CD4-positive, alpha-beta T cell (primary cell): ENCODE measurements around the gene SLC22A7. TPM values are rescaled to one million over a fixed set of nuclear protein-coding genes. Genes with fewer than 3 reads are reported as not detected.
A peak's percentile ranks its signal among the peaks of the same experiment; 100 is the strongest.
"Not testable (repeated sequence)": the region's sequence is repeated elsewhere in the genome, so short reads cannot be mapped to it uniquely, and the experiment has no call there.

Experiments used
- ATAC-seq: fragments of 200-7000 bp; cut with Tn5 transposase; one replicate; pipeline ENCODE4 v1.10.0; 2022; ENCODE audit warnings: mild to moderate bottlenecking; ENCODE audit not compliant: poor library complexity
- CTCF ChIA-PET: fragments of 350-600 bp; sonication (Branson Sonifier 250); formaldehyde crosslinking; loops from one replicate; lab custom pipeline; 2021; ENCODE audit warnings: antibody characterized with exemption, inconsistent platforms; lab: Charles Lee
- POLR2A ChIA-PET: fragments of 350-600 bp; sonication (Branson Sonifier 250); formaldehyde crosslinking; loops from one replicate; lab custom pipeline; 2021; ENCODE audit warnings: antibody characterized with exemption, inconsistent platforms; lab: Charles Lee
- DNase-seq, 14 experiments: peaks; one replicate each; pipeline ENCODE4 v3.0.0-alpha.2; 2013 to 2020; ENCODE audit warnings: mixed read lengths in 2 of 14
- H3K27ac ChIP-seq, 2 donors: one replicate each; pipeline versions ENCODE4 v1.5.1 to v1.7.0; 2013; ENCODE audit warnings: low read length in 2 of 2, low read depth in 1 of 2, mild to moderate bottlenecking in 1 of 2
- H3K27me3 ChIP-seq, 2 experiments: 1 replicate in 1 of 2; 2 replicates in 1 of 2; pipeline versions ENCODE4 v1.6.1 to v1.7.0; 2013; ENCODE audit warnings: low read length in 2 of 2, control low read depth in 1 of 2, mild to moderate bottlenecking in 1 of 2, moderate library complexity in 1 of 2; ENCODE audit not compliant: insufficient read depth in 2 of 2, control insufficient read depth in 1 of 2
- H3K36me3 ChIP-seq: one replicate; pipeline ENCODE4 v1.6.1; 2013; ENCODE audit warnings: low read length, control low read depth; ENCODE audit not compliant: insufficient read depth
- H3K4me1 ChIP-seq: one replicate; pipeline ENCODE4 v1.6.1; 2013; ENCODE audit warnings: low read length, control low read depth; ENCODE audit not compliant: insufficient read depth
- H3K4me3 ChIP-seq: one replicate; pipeline ENCODE4 v1.5.1; 2013; ENCODE audit warnings: mild to moderate bottlenecking, low read length, moderate library complexity
- H3K9me3 ChIP-seq, 2 experiments: 1 replicate in 1 of 2; 2 replicates in 1 of 2; pipeline versions ENCODE4 v1.6.1 to v1.7.0; 2013; ENCODE audit warnings: low read length in 2 of 2, mild to moderate bottlenecking in 2 of 2, control low read depth in 1 of 2, moderate library complexity in 1 of 2; ENCODE audit not compliant: control insufficient read depth in 1 of 2, insufficient read depth in 1 of 2
- H3K27ac Mint-ChIP-seq: one replicate; pipeline ENCODE4 v1.8.0; 2020; ENCODE audit warnings: mixed read lengths
- H3K27me3 Mint-ChIP-seq: one replicate; pipeline ENCODE4 v1.8.0; 2021; ENCODE audit warnings: mixed read lengths
- H3K36me3 Mint-ChIP-seq: one replicate; pipeline ENCODE4 v1.8.0; 2021; ENCODE audit warnings: low read depth, mixed read lengths
- H3K4me1 Mint-ChIP-seq: one replicate; pipeline ENCODE4 v1.8.0; 2021; ENCODE audit warnings: low read depth, mixed read lengths
- H3K4me3 Mint-ChIP-seq: one replicate; pipeline ENCODE4 v1.8.0; 2020; ENCODE audit warnings: mild to moderate bottlenecking, mixed read lengths
- H3K9me3 Mint-ChIP-seq: one replicate; pipeline ENCODE4 v1.8.0; 2020; ENCODE audit warnings: mixed read lengths
- intact Hi-C, 2 experiments: fragments of 100-400 bp; cut with DNase I in 1 of 2; cut with micrococcal nuclease in 1 of 2; formaldehyde crosslinking; loops; one replicate each; pipeline versions ENCODE4 v1.15.1 to v1.9.0; 2023 to 2025; cut with DNase I, micrococcal nuclease
- total RNA-seq, 174 experiments: library from RNA in 2 of 174; stranded (reverse) in 2 of 174; gene quantifications; one replicate each; pipeline ENCODE4 v1.2.3 and lab custom pipeline; 2021 to 2026
- TF ChIP-seq, protein P1 (sequence below): fragments of 200-600 bp; IDR thresholded peaks from one replicate; pipeline ENCODE4 v1.8.0; 2022; ENCODE audit warnings: antibody characterized with exemption, mild to moderate bottlenecking

SLC22A7 gene
- total RNA-seq, 2 experiments from 2014 or later = not detected

DNA sequence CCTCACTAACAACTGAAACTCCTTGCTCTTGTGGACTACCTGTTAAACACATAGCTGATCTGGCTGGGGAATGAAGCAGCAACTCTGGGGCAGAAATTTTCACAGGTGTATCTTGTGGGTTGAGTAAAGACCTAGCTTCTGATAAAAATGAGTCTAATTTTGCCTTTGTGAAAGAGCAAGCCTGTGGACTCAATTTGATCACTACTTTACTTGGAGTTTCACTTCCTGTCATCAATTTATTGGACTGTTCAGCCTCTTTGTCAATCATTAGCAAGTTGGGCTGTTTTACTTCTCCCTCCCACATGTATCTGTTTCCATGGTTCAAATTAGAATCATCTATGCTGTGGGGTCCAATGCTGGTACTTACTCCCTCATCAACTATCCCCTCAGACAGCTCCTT lies 40.2 kb downstream of the SLC22A7 start:
- H3K4me3 ChIP-seq = no peak overlapping the region
- no peaks in the 10 kb centered on the region for H3K9me3 Mint-ChIP-seq
- H3K36me3 ChIP-seq = peaks cover 63% of the 10 kb centered on the region
- H3K4me1 Mint-ChIP-seq = peaks cover 9% of the 10 kb centered on the region
- intact Hi-C loops = loop anchor here in 1 of 2 experiments (5.0 to 10.0 kb wide), 2 partner anchors 71 to 433 kb away; no protein-coding TSS in a partner anchor
- TF ChIP-seq, protein P1, sequence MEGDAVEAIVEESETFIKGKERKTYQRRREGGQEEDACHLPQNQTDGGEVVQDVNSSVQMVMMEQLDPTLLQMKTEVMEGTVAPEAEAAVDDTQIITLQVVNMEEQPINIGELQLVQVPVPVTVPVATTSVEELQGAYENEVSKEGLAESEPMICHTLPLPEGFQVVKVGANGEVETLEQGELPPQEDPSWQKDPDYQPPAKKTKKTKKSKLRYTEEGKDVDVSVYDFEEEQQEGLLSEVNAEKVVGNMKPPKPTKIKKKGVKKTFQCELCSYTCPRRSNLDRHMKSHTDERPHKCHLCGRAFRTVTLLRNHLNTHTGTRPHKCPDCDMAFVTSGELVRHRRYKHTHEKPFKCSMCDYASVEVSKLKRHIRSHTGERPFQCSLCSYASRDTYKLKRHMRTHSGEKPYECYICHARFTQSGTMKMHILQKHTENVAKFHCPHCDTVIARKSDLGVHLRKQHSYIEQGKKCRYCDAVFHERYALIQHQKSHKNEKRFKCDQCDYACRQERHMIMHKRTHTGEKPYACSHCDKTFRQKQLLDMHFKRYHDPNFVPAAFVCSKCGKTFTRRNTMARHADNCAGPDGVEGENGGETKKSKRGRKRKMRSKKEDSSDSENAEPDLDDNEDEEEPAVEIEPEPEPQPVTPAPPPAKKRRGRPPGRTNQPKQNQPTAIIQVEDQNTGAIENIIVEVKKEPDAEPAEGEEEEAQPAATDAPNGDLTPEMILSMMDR = no peak
- H3K4me3 Mint-ChIP-seq = no peak overlapping the region
- no peaks in the 10 kb centered on the region for H3K9me3 ChIP-seq
- ATAC-seq (no peak), DNase-seq (no peak)
- CTCF ChIA-PET = no interaction called here
- peaks cover 81% of the 10 kb centered on the region for H3K36me3 Mint-ChIP-seq
- H3K4me1 ChIP-seq = no peaks in the 10 kb centered on the region
- H3K27ac ChIP-seq = no peak overlapping the region
- no peaks in the 10 kb centered on the region for H3K27me3 Mint-ChIP-seq
- H3K27me3 ChIP-seq = no peaks in the 10 kb centered on the region
- POLR2A ChIA-PET = interaction anchor here (1.0 kb wide), 1 partner anchor 31 kb away, joined by 4 read pairs; the partner anchor contains the start of gene ZNF318
- H3K27ac Mint-ChIP-seq = peak overlapping the region; percentile 2

DNA sequence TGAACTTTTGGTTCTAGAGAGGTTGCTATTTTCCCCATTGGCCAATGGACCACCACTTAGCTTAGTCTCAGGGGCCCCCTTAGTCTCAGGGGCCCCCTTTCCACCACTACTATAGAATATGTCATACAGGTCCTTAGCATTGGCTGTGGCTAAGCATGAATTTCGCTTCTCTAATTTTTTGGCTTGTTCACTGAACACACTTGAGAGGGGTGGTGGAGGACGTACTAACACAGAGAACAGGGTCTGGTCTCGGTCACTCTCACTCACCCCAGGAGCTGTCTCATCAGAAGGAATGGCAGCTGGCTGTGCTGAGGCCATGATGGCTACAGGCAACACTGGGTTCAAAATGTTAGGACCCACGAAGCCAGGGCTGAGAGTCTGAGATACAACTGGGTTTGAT lies 41.1 kb downstream of the SLC22A7 start:
- intact Hi-C loops = loop anchor here in 1 of 2 experiments (5.0 to 10.0 kb wide), 2 partner anchors 72 to 434 kb away; no protein-coding TSS in a partner anchor

DNA sequence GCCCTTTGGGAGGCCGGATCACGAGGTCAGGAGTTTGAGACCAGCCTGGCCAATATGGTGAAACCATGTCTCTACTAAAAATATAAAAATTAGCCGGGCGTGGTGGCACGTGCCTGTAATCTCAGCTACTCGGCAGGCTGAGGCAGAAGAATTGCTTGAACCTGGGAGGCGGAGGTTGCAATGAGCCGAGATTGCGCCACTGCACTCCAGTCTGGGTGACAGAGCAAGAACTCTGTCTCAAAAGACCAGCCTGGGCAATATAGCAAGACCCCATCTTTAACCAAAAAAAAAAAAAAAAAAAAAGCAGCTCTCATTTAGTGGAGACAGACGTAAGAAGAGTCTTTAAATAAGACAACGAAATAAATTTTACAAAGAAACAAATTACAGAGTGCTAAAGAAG lies 48.2 kb downstream of the SLC22A7 start:
- H3K4me3 ChIP-seq, H3K27me3 ChIP-seq, H3K9me3 Mint-ChIP-seq, H3K9me3 ChIP-seq, H3K4me1 ChIP-seq, H3K4me3 Mint-ChIP-seq, POLR2A ChIA-PET, H3K27me3 Mint-ChIP-seq, ATAC-seq, DNase-seq, H3K4me1 Mint-ChIP-seq, H3K27ac Mint-ChIP-seq, H3K27ac ChIP-seq: not testable (repeated sequence)
- CTCF ChIA-PET = interaction anchor here (0.7 kb wide), 1 partner anchor 189 kb away, joined by 3 read pairs; no protein-coding TSS in a partner anchor
- peaks cover 64% of the 10 kb centered on the region for H3K36me3 ChIP-seq
- H3K36me3 Mint-ChIP-seq = peaks cover 48% of the 10 kb centered on the region
- intact Hi-C loops = loop anchor here in 1 of 2 experiments (10.0 kb wide), 1 partner anchor 51 kb away; the partner anchor contains the start of gene SLC22A7

More for the DNA sequence above, 41.1 kb downstream of the SLC22A7 start:
- TF ChIP-seq, protein P1 = no peak
- DNase-seq (no peak), ATAC-seq (no peak)
- Mint-ChIP-seq H3K4me3 (no peak overlapping the region), H3K27ac (peak overlapping the region; percentile 2), H3K27me3 (no peaks in the 10 kb centered on the region), H3K36me3 (peaks cover 87% of the 10 kb centered on the region), H3K4me1 (peaks cover 9% of the 10 kb centered on the region), H3K9me3 (no peaks in the 10 kb centered on the region)
- ChIA-PET POLR2A (interaction anchor here (0.7 kb wide), 1 partner anchor 284 kb away, joined by 4 read pairs; no protein-coding TSS in a partner anchor), CTCF (interaction anchor here (1.1 kb wide), 1 partner anchor 59 kb away, joined by 3 read pairs; no protein-coding TSS in a partner anchor)
- H3K9me3 ChIP-seq = no peaks in the 10 kb centered on the region
- H3K36me3 ChIP-seq = peaks cover 64% of the 10 kb centered on the region
- no peak overlapping the region for H3K27ac ChIP-seq
- no peaks in the 10 kb centered on the region for H3K4me1 ChIP-seq
- H3K4me3 ChIP-seq = no peak overlapping the region
- H3K27me3 ChIP-seq = no peaks in the 10 kb centered on the region
